T-helper 2 cell treated with Interferon-gamma antibody and Interleukin-4, amounts not matched to agents 5 μg/mL and 100 μg/mL, for 36 hours (primary cell): ENCODE measurements around the gene IL1RAPL1.

Experiments used
- DNase-seq: peaks from one replicate; pipeline ENCODE4 v3.0.0; 2021; ENCODE audit warnings: low spot score
- H3K27ac Mint-ChIP-seq: one replicate; pipeline ENCODE4 v1.8.0; 2021; ENCODE audit warnings: mild to moderate bottlenecking, mixed read lengths
- H3K27me3 Mint-ChIP-seq: one replicate; pipeline ENCODE4 v1.8.0; 2021; ENCODE audit warnings: low read depth, mixed read lengths
- H3K36me3 Mint-ChIP-seq: one replicate; pipeline ENCODE4 v1.8.0; 2021; ENCODE audit warnings: low read depth, mixed read lengths
- H3K4me1 Mint-ChIP-seq: one replicate; pipeline ENCODE4 v1.8.0; 2021; ENCODE audit warnings: low read depth, mixed read lengths
- H3K4me3 Mint-ChIP-seq: one replicate; pipeline ENCODE4 v1.8.0; 2022; ENCODE audit warnings: mild to moderate bottlenecking, moderate library complexity, mixed read lengths
- H3K9me3 Mint-ChIP-seq: one replicate; pipeline ENCODE4 v1.8.0; 2021; ENCODE audit warnings: mixed read lengths

Gene IL1RAPL1

DNA sequence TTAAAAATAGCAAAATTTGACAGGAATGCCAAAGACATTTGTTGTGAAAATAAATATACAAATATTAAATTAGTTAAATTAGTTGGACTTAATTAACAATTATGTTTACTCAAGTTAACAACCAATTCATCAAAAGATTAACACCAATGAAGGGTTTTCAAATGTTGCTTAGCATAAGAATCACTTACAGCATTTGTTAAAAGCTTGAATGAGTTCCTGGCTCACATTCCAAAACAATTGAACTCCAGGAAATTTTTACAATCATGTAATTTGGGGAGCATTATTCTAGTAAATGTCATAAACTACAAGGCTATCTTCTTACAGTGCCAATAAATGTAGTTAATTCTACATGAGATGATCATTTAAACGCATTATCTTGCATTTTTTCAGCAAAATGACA is 1378.4 kb downstream of the IL1RAPL1 start:
- Mint-ChIP-seq H3K4me1 (no peaks in the 10 kb centered on the region), H3K27me3 (no peaks in the 10 kb centered on the region), H3K4me3 (no peak overlapping the region), H3K27ac (no peak overlapping the region), H3K9me3 (no peaks in the 10 kb centered on the region), H3K36me3 (no peaks in the 10 kb centered on the region)
- no peak for DNase-seq

DNA sequence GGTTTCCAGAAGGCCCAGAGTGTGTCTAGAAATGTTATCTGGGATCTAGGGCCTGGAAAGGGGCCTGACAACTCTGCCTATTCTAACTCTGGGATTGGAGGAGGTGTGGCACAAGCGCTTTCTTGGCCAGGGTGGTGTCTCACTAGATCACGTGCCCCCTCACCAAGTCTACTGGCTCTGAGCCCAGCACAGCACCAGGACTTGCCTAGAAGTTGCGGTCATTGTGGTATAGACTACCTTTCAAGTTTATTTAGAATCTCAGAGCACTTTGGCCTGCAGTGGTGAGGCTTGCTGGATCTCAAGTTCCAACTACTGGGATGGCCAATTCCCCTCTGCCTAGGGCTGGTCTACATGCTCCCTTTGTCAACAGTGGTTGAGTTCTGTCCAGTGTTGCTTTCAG is 1404.8 kb downstream of the IL1RAPL1 start:
- Mint-ChIP-seq H3K27me3 (no peaks in the 10 kb centered on the region), H3K9me3 (peaks cover 11% of the 10 kb centered on the region)

DNA sequence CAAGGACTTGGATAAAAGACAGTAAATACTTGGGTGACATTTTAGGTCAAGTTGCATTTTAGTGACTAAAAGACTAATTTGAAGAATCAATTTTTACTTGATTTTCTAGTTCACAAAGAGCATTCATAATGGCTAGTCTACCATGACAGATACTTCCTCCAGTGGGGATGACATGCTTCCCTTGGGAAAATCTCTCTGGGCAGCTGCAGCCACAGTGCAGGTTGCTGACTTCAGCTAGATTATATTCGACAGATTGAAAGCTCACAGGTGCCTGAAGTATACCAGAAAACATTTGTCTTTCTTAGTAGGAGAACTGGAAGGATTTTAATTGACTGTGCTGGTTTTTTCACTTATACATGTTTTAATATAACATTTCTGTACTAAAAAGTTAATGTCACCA is 1418.6 kb downstream of the IL1RAPL1 start:
- H3K27ac Mint-ChIP-seq, result no peak overlapping the region
- H3K4me3 Mint-ChIP-seq, result no peak overlapping the region
- H3K27me3 Mint-ChIP-seq, result no peaks in the 10 kb centered on the region
- H3K4me1 Mint-ChIP-seq, result no peaks in the 10 kb centered on the region
- no peak for DNase-seq
- H3K9me3 Mint-ChIP-seq, result peaks cover 3% of the 10 kb centered on the region
- no peaks in the 10 kb centered on the region for H3K36me3 Mint-ChIP-seq

More for the DNA sequence above, 1404.8 kb downstream of the IL1RAPL1 start:
- DNase-seq, result no peak
- no peak overlapping the region for H3K27ac Mint-ChIP-seq
- no peak overlapping the region for H3K4me3 Mint-ChIP-seq
- no peaks in the 10 kb centered on the region for H3K4me1 Mint-ChIP-seq
- no peaks in the 10 kb centered on the region for H3K36me3 Mint-ChIP-seq
